ENCODE measurements around the gene USP25. TPM values are rescaled to one million over a fixed set of nuclear protein-coding genes. Genes with fewer than 3 reads are reported as not detected.

USP25 gene
- total RNA-seq, 5 donors from 2014 or later (not counting 1 experiment from before 2014, with no cell fraction given) = 59.8 to 74.2 (median 61.9) TPM

GRCh38 chr21:15718711-15719110 is 11.1 kb upstream of the USP25 start:
- POLR2A ChIA-PET = no interaction called here
- Histone ChIP-seq H3K27ac (ENCODE audit: low read length) (no peak overlapping the region), H3K4me1 (ENCODE audit: control insufficient read depth in 1 of 2, extremely low read depth in 1 of 2, insufficient read depth in 2 of 2, low read length in 2 of 2) (no peaks in the 10 kb centered on the region), H3K4me3 (ENCODE audit: control insufficient read depth in 1 of 2, extremely low read depth in 1 of 2, low read length in 1 of 2) (no peak overlapping the region), H3K27me3 (replicated peaks in 1 of 2; ENCODE audit: control insufficient read depth in 2 of 2, extremely low read depth in 1 of 2, insufficient read depth in 2 of 2, low read length in 1 of 2) (no peaks in the 10 kb centered on the region), H3K9me3 (no peaks in the 10 kb centered on the region), H3K36me3 (ENCODE audit: control insufficient read depth in 2 of 2, extremely low read depth in 1 of 2, insufficient read depth in 1 of 2, low read length in 1 of 2) (no peaks in the 10 kb centered on the region)
- no peak for ATAC-seq (replicated peaks in 1 of 4)
- H3K9me3 Mint-ChIP-seq = peaks cover 4 to 10% (median 5%) of the 10 kb centered on the region in 3 donors
- no peak overlapping the region for H3K4me3 Mint-ChIP-seq
- H3K27ac Mint-ChIP-seq = no peak overlapping the region
- no peaks in the 10 kb centered on the region for H3K4me1 Mint-ChIP-seq
- no peaks in the 10 kb centered on the region for H3K36me3 Mint-ChIP-seq
- H3K27me3 Mint-ChIP-seq = peaks cover 1 to 3% of the 10 kb centered on the region in 2 donors
- DNase-seq = no peak
- CTCF ChIA-PET = no interaction called here

GRCh38 chr21:15719976-15720375 is 9.8 kb upstream of the USP25 start:
- Mint-ChIP-seq H3K27ac (no peak overlapping the region), H3K4me1 (no peaks in the 10 kb centered on the region), H3K36me3 (no peaks in the 10 kb centered on the region), H3K9me3 (peaks cover 4 to 10% (median 5%) of the 10 kb centered on the region in 3 donors), H3K27me3 (peaks cover 1 to 3% of the 10 kb centered on the region in 2 donors), H3K4me3 (no peak overlapping the region)
- ATAC-seq (replicated peaks in 1 of 4) = no peak
- ChIA-PET CTCF (no interaction called here), POLR2A (no interaction called here)
- DNase-seq = no peak
- no peak overlapping the region for H3K4me3 ChIP-seq (ENCODE audit: control insufficient read depth in 1 of 2, extremely low read depth in 1 of 2, low read length in 1 of 2)
- no peaks in the 10 kb centered on the region for H3K27me3 ChIP-seq (replicated peaks in 1 of 2; ENCODE audit: control insufficient read depth in 2 of 2, extremely low read depth in 1 of 2, insufficient read depth in 2 of 2, low read length in 1 of 2)
- H3K36me3 ChIP-seq (ENCODE audit: control insufficient read depth in 2 of 2, extremely low read depth in 1 of 2, insufficient read depth in 1 of 2, low read length in 1 of 2) = no peaks in the 10 kb centered on the region
- 77% methylated on average over 2 of the region's 4 CpGs for WGBS (ENCODE audit: insufficient coverage)
- no peaks in the 10 kb centered on the region for H3K9me3 ChIP-seq
- no peak overlapping the region for H3K27ac ChIP-seq (ENCODE audit: low read length)
- H3K4me1 ChIP-seq (ENCODE audit: control insufficient read depth in 1 of 2, extremely low read depth in 1 of 2, insufficient read depth in 2 of 2, low read length in 2 of 2) = no peaks in the 10 kb centered on the region

- Histone ChIP-seq H3K36me3 (ENCODE audit: control insufficient read depth in 2 of 2, extremely low read depth in 1 of 2, insufficient read depth in 1 of 2, low read length in 1 of 2) (no peaks in the 10 kb centered on the region), H3K27me3 (replicated peaks in 1 of 2; ENCODE audit: control insufficient read depth in 2 of 2, extremely low read depth in 1 of 2, insufficient read depth in 2 of 2, low read length in 1 of 2) (no peaks in the 10 kb centered on the region), H3K4me3 (ENCODE audit: control insufficient read depth in 1 of 2, extremely low read depth in 1 of 2, low read length in 1 of 2) (no peak overlapping the region), H3K27ac (ENCODE audit: low read length) (no peak overlapping the region), H3K9me3 (no peaks in the 10 kb centered on the region), H3K4me1 (ENCODE audit: control insufficient read depth in 1 of 2, extremely low read depth in 1 of 2, insufficient read depth in 2 of 2, low read length in 2 of 2) (no peaks in the 10 kb centered on the region)
- no peak for ATAC-seq (replicated peaks in 1 of 4)
- H3K4me1 Mint-ChIP-seq = no peaks in the 10 kb centered on the region
- H3K4me3 Mint-ChIP-seq = no peak overlapping the region
- ChIA-PET CTCF (interaction anchor here in 1 of 2 donors (0.6 kb wide), 1 partner anchor 345 kb away, joined by 3 read pairs; no protein-coding TSS in a partner anchor), POLR2A (no interaction called here)
- no peaks in the 10 kb centered on the region for H3K36me3 Mint-ChIP-seq
- H3K9me3 Mint-ChIP-seq = peaks cover 4 to 10% (median 5%) of the 10 kb centered on the region in 3 donors
- no CpG with 5 or more reads among the region's 4 CpGs for WGBS (ENCODE audit: insufficient coverage)
- H3K27me3 Mint-ChIP-seq = peaks cover 1 to 3% of the 10 kb centered on the region in 2 donors
- no peak for DNase-seq
- H3K27ac Mint-ChIP-seq = no peak overlapping the region
These were observed 7.0 kb upstream of the USP25 start for GRCh38 chr21:15722591-15723324.

GRCh38 chr21:15725949-15726348 is 3.8 kb upstream of the USP25 start:
- Mint-ChIP-seq H3K4me1 (peaks cover 5 to 7% (median 6%) of the 10 kb centered on the region in 3 donors), H3K4me3 (no peak overlapping the region), H3K27me3 (peaks cover 0 to 1% of the 10 kb centered on the region in 2 donors), H3K36me3 (no peaks in the 10 kb centered on the region), H3K9me3 (peaks cover 4 to 10% (median 5%) of the 10 kb centered on the region in 3 donors), H3K27ac (no peak overlapping the region)
- WGBS (ENCODE audit: insufficient coverage) = 85% methylated on average over 2 of the region's 3 CpGs
- DNase-seq = no peak
- H3K9me3 ChIP-seq = no peaks in the 10 kb centered on the region
- H3K27me3 ChIP-seq (replicated peaks in 1 of 2; ENCODE audit: control insufficient read depth in 2 of 2, extremely low read depth in 1 of 2, insufficient read depth in 2 of 2, low read length in 1 of 2) = no peaks in the 10 kb centered on the region
- peaks cover 4% of the 10 kb centered on the region in 2 experiments for H3K4me1 ChIP-seq (ENCODE audit: control insufficient read depth in 1 of 2, extremely low read depth in 1 of 2, insufficient read depth in 2 of 2, low read length in 2 of 2)
- ChIA-PET CTCF (no interaction called here), POLR2A (no interaction called here)
- no peaks in the 10 kb centered on the region for H3K36me3 ChIP-seq (ENCODE audit: control insufficient read depth in 2 of 2, extremely low read depth in 1 of 2, insufficient read depth in 1 of 2, low read length in 1 of 2)
- no peak for ATAC-seq (replicated peaks in 1 of 4)
- no peak overlapping the region for H3K27ac ChIP-seq (ENCODE audit: low read length)
- H3K4me3 ChIP-seq (ENCODE audit: control insufficient read depth in 1 of 2, extremely low read depth in 1 of 2, low read length in 1 of 2) = no peak overlapping the region

- Histone ChIP-seq H3K4me1 (ENCODE audit: control insufficient read depth in 1 of 2, extremely low read depth in 1 of 2, insufficient read depth in 2 of 2, low read length in 2 of 2) (peaks cover 8 to 19% of the 10 kb centered on the region in 2 experiments), H3K27ac (ENCODE audit: low read length) (no peak overlapping the region), H3K4me3 (ENCODE audit: control insufficient read depth in 1 of 2, extremely low read depth in 1 of 2, low read length in 1 of 2) (no peak overlapping the region), H3K9me3 (no peaks in the 10 kb centered on the region), H3K36me3 (ENCODE audit: control insufficient read depth in 2 of 2, extremely low read depth in 1 of 2, insufficient read depth in 1 of 2, low read length in 1 of 2) (no peaks in the 10 kb centered on the region), H3K27me3 (replicated peaks in 1 of 2; ENCODE audit: control insufficient read depth in 2 of 2, extremely low read depth in 1 of 2, insufficient read depth in 2 of 2, low read length in 1 of 2) (no peaks in the 10 kb centered on the region)
- WGBS (ENCODE audit: insufficient coverage) = no CpG with 5 or more reads among the region's 3 CpGs
- DNase-seq (no peak), ATAC-seq (replicated peaks in 1 of 4) (no peak)
- Mint-ChIP-seq H3K27ac (no peak overlapping the region), H3K27me3 (peaks cover 0 to 1% of the 10 kb centered on the region in 2 donors), H3K9me3 (no peaks in the 10 kb centered on the region), H3K36me3 (no peaks in the 10 kb centered on the region), H3K4me1 (peaks cover 18 to 25% (median 22%) of the 10 kb centered on the region in 3 donors), H3K4me3 (no peak overlapping the region)
- CTCF ChIA-PET = interaction anchor here in 1 of 2 donors (0.7 to 1.2 kb wide), 2 partner anchors 9 to 54 kb away, joined by 3 to 4 read pairs; no protein-coding TSS in a partner anchor
- POLR2A ChIA-PET = interaction anchor here in 1 of 2 donors (0.6 kb wide), 1 partner anchor 95 kb away, joined by 3 read pairs; no protein-coding TSS in a partner anchor
These were observed 1.7 kb upstream of the USP25 start for GRCh38 chr21:15728046-15728445.

GRCh38 chr21:15729346-15729673 is 472 bp upstream of the USP25 start:
- ChIA-PET POLR2A (no interaction called here), CTCF (interaction anchor here in 1 of 2 donors (0.9 to 1.2 kb wide), 2 partner anchors 8 to 17 kb away, joined by 4 to 5 read pairs; no protein-coding TSS in a partner anchor)
- 11% methylated on average over 9 of the region's 11 CpGs for WGBS (ENCODE audit: insufficient coverage)
- Mint-ChIP-seq H3K4me3 (peak overlapping the region; percentile 74 to 79 (median 78)), H3K9me3 (no peaks in the 10 kb centered on the region), H3K27me3 (peaks cover 0 to 1% of the 10 kb centered on the region in 2 donors), H3K36me3 (no peaks in the 10 kb centered on the region), H3K27ac (peak overlapping the region; percentile 57 to 81), H3K4me1 (peaks cover 28 to 38% (median 33%) of the 10 kb centered on the region in 3 donors)
- H3K27ac ChIP-seq (ENCODE audit: low read length) = peak overlapping the region; percentile 53
- no peaks in the 10 kb centered on the region for H3K27me3 ChIP-seq (replicated peaks in 1 of 2; ENCODE audit: control insufficient read depth in 2 of 2, extremely low read depth in 1 of 2, insufficient read depth in 2 of 2, low read length in 1 of 2)
- H3K36me3 ChIP-seq (ENCODE audit: control insufficient read depth in 2 of 2, extremely low read depth in 1 of 2, insufficient read depth in 1 of 2, low read length in 1 of 2) = no peaks in the 10 kb centered on the region
- peak overlapping the region; percentile 55 to 74 for H3K4me3 ChIP-seq (ENCODE audit: control insufficient read depth in 1 of 2, extremely low read depth in 1 of 2, low read length in 1 of 2)
- no peak for DNase-seq
- peaks cover 15 to 29% of the 10 kb centered on the region in 2 experiments for H3K4me1 ChIP-seq (ENCODE audit: control insufficient read depth in 1 of 2, extremely low read depth in 1 of 2, insufficient read depth in 2 of 2, low read length in 2 of 2)
- no peaks in the 10 kb centered on the region for H3K9me3 ChIP-seq
- ATAC-seq (replicated peaks in 1 of 4) = no peak

All from T-cell (primary cell).